PC-9 (cell line): Measurements from ENCODE around the gene TM6SF1.

ENCODE experiments used
- CTCF ChIP-seq: fragments of 200-600 bp; sonication (generic); conservative IDR thresholded peaks from 2 replicates; pipeline ENCODE4 v1.6.1; 2017; ENCODE audit warnings: mixed run types, antibody characterized with exemption, mild to moderate bottlenecking, moderate library complexity
- EZH2 ChIP-seq: fragments of 200-600 bp; sonication (generic); IDR thresholded peaks from 2 replicates; pipeline ENCODE4 v1.8.0; 2017; ENCODE audit warnings: antibody characterized with exemption, low read depth

- no peak for TF ChIP-seq CTCF
- TF ChIP-seq EZH2, result no peak
Measured at GRCh38 chr15:83066034-83066733, 41.3 kb upstream of the TM6SF1 start.
